ENCODE data around the gene PPM1B. TPM values are rescaled to one million over a fixed set of nuclear protein-coding genes. Genes with fewer than 3 reads are reported as not detected.

PPM1B gene
- total and polyA plus RNA-seq, 2 of the 4 experiments (the other 2 are of a cell fraction), result 13.4 to 14.7 TPM

GRCh38 chr2:44167311-44167907 is 1.3 kb upstream of the PPM1B start:
- in situ Hi-C loops (cut with MboI; ENCODE audit: low sequenced_read_pairs), result no loop called here
- no peak for TF ChIP-seq USF2 (IDR thresholded peaks at IDR 0.05; ENCODE audit: low read depth, low read length)
- no peak for TF ChIP-seq MAFK (IDR thresholded peaks at IDR 0.05; ENCODE audit: low read depth, low read length)
- no peak for TF ChIP-seq RFX5 (IDR thresholded peaks at IDR 0.05; ENCODE audit: low read depth, low read length)
- no peak for TF ChIP-seq RAD21 (IDR thresholded peaks at IDR 0.05; ENCODE audit: low read length)
- TF ChIP-seq FOS (IDR thresholded peaks at IDR 0.05; ENCODE audit: low read depth, low read length), result no peak
- TF ChIP-seq NFE2L2 (IDR thresholded peaks at IDR 0.05; ENCODE audit: low read depth, low read length), result no peak
- TF ChIP-seq POLR2A (IDR thresholded peaks at IDR 0.05; ENCODE audit: low read depth, low read length), result no peak
- no peak for TF ChIP-seq RCOR1 (IDR thresholded peaks at IDR 0.05; ENCODE audit: insufficient replicate concordance, low read length)
- no peak for TF ChIP-seq CTCF (conservative IDR thresholded peaks at IDR 0.05; ENCODE audit: low read depth, low read length)
- no peak for TF ChIP-seq BHLHE40 (IDR thresholded peaks at IDR 0.05; ENCODE audit: low read depth, low read length)
- peaks cover 24% of the 10 kb centered on the region for H4K20me1 ChIP-seq (ENCODE audit: insufficient read depth, low read length)
- no peaks in the 10 kb centered on the region for H3K9me3 ChIP-seq (ENCODE audit: control insufficient read depth, insufficient read depth, low read length)
- peak overlapping the region; percentile 15 for H2BK5ac ChIP-seq (ENCODE audit: low read depth, low read length, poor library complexity, severe bottlenecking)
- H3K4me1 ChIP-seq (ENCODE audit: control insufficient read depth, insufficient read depth, low read length), result peaks cover 2% of the 10 kb centered on the region; the same call in 1 of the 2 replicates
- H2BK120ac ChIP-seq (ENCODE audit: low read depth, low read length), result 0 out of 2 replicates have a peak overlapping the region, but pooled peaks have one; percentile 8
- peak overlapping the region; percentile 80 for H3K4me2 ChIP-seq (ENCODE audit: low read depth, low read length)
- no peak for DNase-seq
- H3K14ac ChIP-seq (replicated peaks; ENCODE audit: low read depth, low read length), result peak overlapping the region; percentile 15; the same call in 1 of the 2 replicates
- BruUV-seq (replicated peaks), result no TSS peak
- peak overlapping the region; percentile 24; the same call in 1 of the 2 replicates for H3K56ac ChIP-seq (ENCODE audit: extremely low read depth, insufficient read depth, low read length)
- H3K18ac ChIP-seq (ENCODE audit: low read depth, low read length), result peak overlapping the region; percentile 3; the same call in 1 of the 2 replicates
- no peak for ATAC-seq (ENCODE audit: low read depth)
- peak overlapping the region; percentile 29 for H3K4ac ChIP-seq (ENCODE audit: low read depth, low read length)
- dilution Hi-C loops (cut with HindIII; ENCODE audit: low sequenced_read_pairs, unreplicated experiment), result no loop called here
- no peaks in the 10 kb centered on the region for H3K9me1 ChIP-seq (ENCODE audit: insufficient read depth, low read length)
- H3K27me3 ChIP-seq (ENCODE audit: control insufficient read depth, insufficient read depth, low read length), result no peaks in the 10 kb centered on the region
- H2BK20ac ChIP-seq (ENCODE audit: low read depth, low read length), result no peak overlapping the region
- peak overlapping the region; percentile 96 for H2AFZ ChIP-seq (replicated peaks; ENCODE audit: low read length, poor library complexity)
- ChIA-PET CTCF (interaction anchor here (2.0 kb wide), 1 partner anchor 79 kb away, joined by 4 read pairs; no protein-coding TSS in a partner anchor), POLR2A (ENCODE audit: unreplicated experiment) (no interaction called here)
- H4K8ac ChIP-seq (ENCODE audit: low read depth in 2 of 2, low read length in 2 of 2), result peak overlapping the region; percentile 87 to 95
- peak overlapping the region; percentile 25; the same call in 1 of the 2 replicates for H3K27ac ChIP-seq (ENCODE audit: insufficient read depth, low read length)
- 20% methylated on average over 3 of the region's 18 CpGs; no CpG with 5 or more reads in 1 of the 2 experiments for WGBS, 2 experiments (ENCODE audit: extremely low coverage in 2 of 2, insufficient read length in 1 of 2)
- H3K79me1 ChIP-seq (ENCODE audit: low read depth in 1 of 2, low read length in 2 of 2), result peaks cover 4 to 20% of the 10 kb centered on the region in 2 experiments; a peak in 2 of 4 replicates
- no peak overlapping the region for H3K23ac ChIP-seq (ENCODE audit: low read depth, low read length)
- H3K4me3 ChIP-seq (ENCODE audit: insufficient read depth, low read depth, low read length), result peak overlapping the region; percentile 69
- intact Hi-C loops (cut with micrococcal nuclease), result no loop called here
- no peak overlapping the region for H3K9ac ChIP-seq (ENCODE audit: low read depth, low read length)
- H2AK9ac ChIP-seq (replicated peaks; ENCODE audit: low read depth, low read length, poor library complexity), result peak overlapping the region; percentile 20
- H4K5ac ChIP-seq (ENCODE audit: low read depth, low read length), result peak overlapping the region; percentile 63
- 0 out of 2 replicates have a peak overlapping the region, but pooled peaks have one; percentile 26 for H2AK5ac ChIP-seq (ENCODE audit: low read depth, low read length)
- H4K91ac ChIP-seq (ENCODE audit: insufficient read depth, low read depth, low read length), result peak overlapping the region; percentile 36; the same call in 1 of the 2 replicates
- H3K36me3 ChIP-seq (ENCODE audit: control insufficient read depth, insufficient read depth, low read length), result no peaks in the 10 kb centered on the region
- peak overlapping the region; percentile 5; the same call in 1 of the 3 replicates for H2BK15ac ChIP-seq (ENCODE audit: low read depth, low read length)

Measured in IMR-90 (cell line).